Astrocyte (in vitro differentiated cells and primary cell): ENCODE measurements around the gene PIK3R6.

Experiments used
- CTCF ChIP-seq: IDR thresholded peaks from 2 replicates; pipeline ENCODE4 v1.5.1; 2011; ENCODE audit warnings: low read depth, mild to moderate bottlenecking, inconsistent platforms, low read length, moderate library complexity; ENCODE audit not compliant: insufficient read depth
- EZH2 ChIP-seq: IDR thresholded peaks from 2 replicates; pipeline ENCODE4 v1.6.1; 2012; ENCODE audit warnings: mild to moderate bottlenecking, low read length, inconsistent platforms; ENCODE audit not compliant: insufficient read depth

GRCh38 chr17:8859027-8859803 lies 8.3 kb downstream of the PIK3R6 start:
- TF ChIP-seq CTCF: no peak
- TF ChIP-seq EZH2: no peak
